Spleen (tissue), 7 donors: ENCODE data around the gene NUDT15.

Experiments used
- CTCF ChIP-seq, 11 experiments: fragments of 200-600 bp in 7 of 11; fragments of 450-650 bp in 4 of 11; sonication (generic) in 4 of 11; IDR thresholded peaks in 8 of 11; conservative IDR thresholded peaks in 3 of 11; 1 replicate in 7 of 11; 2 replicates in 4 of 11; pipeline versions ENCODE4 v1.4.0 to v1.8.0; 2016 to 2021; ENCODE audit warnings: antibody characterized with exemption in 11 of 11, inconsistent platforms in 4 of 11, mild to moderate bottlenecking in 1 of 11
- POLR2A ChIP-seq, 3 donors: fragments of 450-650 bp; IDR thresholded peaks; one replicate each; pipeline ENCODE4 v1.5.1; 2017; ENCODE audit warnings: antibody characterized with exemption in 3 of 3, mild to moderate bottlenecking in 1 of 3
- donor health status: DM: no; HTN: no; CAD: no; lungs with moderate emphysema.
- donor health status: DM: no; HTN: no; CAD: no.
- donor health status: DM: no; HTN: no; CAD: no.

GRCh38 chr13:48093588-48093987, 56.1 kb downstream of the NUDT15 start:
- TF ChIP-seq CTCF (IDR thresholded peaks at IDR 0.05 in 8 of 11, conservative IDR thresholded peaks at IDR 0.05 in 3 of 11) (no peak), POLR2A (IDR thresholded peaks at IDR 0.05) (no peak)
